ENCODE results near the gene FGFR3. TPM values are rescaled to one million over a fixed set of nuclear protein-coding genes. Genes with fewer than 3 reads are reported as not detected.

The FGFR3 gene
- total and polyA plus RNA-seq, 2 of the 4 experiments (the other 2 are of a cell fraction) = 0.18 to 0.67 TPM

DNA sequence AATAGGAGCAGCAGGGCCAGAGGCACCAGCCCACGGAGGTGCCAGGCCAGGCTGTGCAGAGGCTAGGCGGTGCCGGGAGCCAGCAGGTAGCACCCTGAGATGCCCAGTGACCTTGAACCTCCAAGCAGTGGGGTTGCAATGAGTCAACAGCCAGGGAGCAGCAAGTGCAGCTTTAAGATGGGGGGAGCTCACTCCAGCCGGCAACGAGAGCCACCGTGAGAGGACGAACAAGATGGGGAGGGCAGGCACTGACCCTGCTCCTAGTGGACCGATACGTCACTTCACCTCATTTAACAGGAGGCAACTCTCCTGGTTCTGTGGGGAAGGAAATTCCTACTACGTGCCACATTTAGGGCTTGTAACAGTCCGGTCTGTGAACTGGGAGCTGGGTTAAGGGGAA lies 58.1 kb downstream of the FGFR3 start:
- TF ChIP-seq MAFK (IDR thresholded peaks at IDR 0.05; ENCODE audit: low read depth, low read length) (no peak), RFX5 (IDR thresholded peaks at IDR 0.05; ENCODE audit: low read depth, low read length) (no peak), SMC3 (IDR thresholded peaks at IDR 0.05; ENCODE audit: low read depth, low read length) (no peak), RAD21 (IDR thresholded peaks at IDR 0.05; ENCODE audit: low read length) (no peak)
- ChIA-PET POLR2A (ENCODE audit: unreplicated experiment) (no interaction called here), CTCF (no interaction called here)
- Histone ChIP-seq H2BK15ac (ENCODE audit: low read depth, low read length) (no peak overlapping the region), H3K23ac (ENCODE audit: low read depth, low read length) (no peak overlapping the region), H3K36me3 (ENCODE audit: control insufficient read depth, insufficient read depth, low read length) (peaks cover 8% of the 10 kb centered on the region), H3K14ac (replicated peaks; ENCODE audit: low read depth, low read length) (no peak overlapping the region), H3K9ac (ENCODE audit: low read depth, low read length) (no peak overlapping the region), H3K4me1 (ENCODE audit: control insufficient read depth, insufficient read depth, low read length) (peaks cover 16% of the 10 kb centered on the region; the same call in 1 of the 2 replicates), H3K9me3 (ENCODE audit: control insufficient read depth, insufficient read depth, low read length) (no peaks in the 10 kb centered on the region), H4K8ac (ENCODE audit: low read depth in 2 of 2, low read length in 2 of 2) (no peak overlapping the region), H3K4ac (ENCODE audit: low read depth, low read length) (no peak overlapping the region), H3K27me3 (ENCODE audit: control insufficient read depth, insufficient read depth, low read length) (no peaks in the 10 kb centered on the region), H4K91ac (ENCODE audit: insufficient read depth, low read depth, low read length) (no peak overlapping the region), H2BK120ac (ENCODE audit: low read depth, low read length) (no peak overlapping the region), H2AK9ac (replicated peaks; ENCODE audit: low read depth, low read length, poor library complexity) (no peak overlapping the region), H2BK20ac (ENCODE audit: low read depth, low read length) (no peak overlapping the region), H2AK5ac (ENCODE audit: low read depth, low read length) (no peak overlapping the region), H3K9me1 (ENCODE audit: insufficient read depth, low read length) (peaks cover 35% of the 10 kb centered on the region), H2BK5ac (ENCODE audit: low read depth, low read length, poor library complexity, severe bottlenecking) (no peak overlapping the region), H3K4me3 (ENCODE audit: insufficient read depth, low read depth, low read length) (no peak overlapping the region), H3K27ac (ENCODE audit: insufficient read depth, low read length) (no peak overlapping the region), H4K20me1 (ENCODE audit: insufficient read depth, low read length) (peaks cover 39% of the 10 kb centered on the region), H2AFZ (replicated peaks; ENCODE audit: low read length, poor library complexity) (no peak overlapping the region), H3K18ac (ENCODE audit: low read depth, low read length) (no peak overlapping the region), H4K5ac (ENCODE audit: low read depth, low read length) (no peak overlapping the region), H3K4me2 (ENCODE audit: low read depth, low read length) (no peak overlapping the region), H3K56ac (ENCODE audit: extremely low read depth, insufficient read depth, low read length) (no peak overlapping the region), H3K79me1 (ENCODE audit: low read depth in 1 of 2, low read length in 2 of 2) (peaks cover 27 to 72% of the 10 kb centered on the region in 2 experiments)
- dilution Hi-C loops (cut with HindIII; ENCODE audit: low sequenced_read_pairs, unreplicated experiment) (no loop called here), in situ Hi-C loops (cut with MboI; ENCODE audit: low sequenced_read_pairs) (no loop called here), intact Hi-C loops (cut with micrococcal nuclease) (no loop called here)
- DNase-seq = no peak
- no TSS peak for BruUV-seq (replicated peaks)
- WGBS, 2 experiments (ENCODE audit: extremely low coverage in 2 of 2, insufficient read length in 1 of 2) = no CpG with 5 or more reads among the region's 11 CpGs
- no peak for ATAC-seq (ENCODE audit: low read depth)
